IgD-negative memory B cell (primary cell): Measurements from ENCODE around the gene NARS2. TPM values are rescaled to one million over a fixed set of nuclear protein-coding genes. Genes with fewer than 3 reads are reported as not detected.

ENCODE experiments used
- H3K27ac Mint-ChIP-seq, 3 donors: one replicate each; pipeline ENCODE4 v1.8.0; 2020 to 2022; ENCODE audit warnings: mild to moderate bottlenecking in 3 of 3, mixed read lengths in 3 of 3, moderate library complexity in 1 of 3
- H3K27me3 Mint-ChIP-seq: one replicate; pipeline ENCODE4 v1.8.0; 2021; ENCODE audit warnings: mixed read lengths
- H3K36me3 Mint-ChIP-seq: one replicate; pipeline ENCODE4 v1.8.0; 2020; ENCODE audit warnings: mild to moderate bottlenecking, mixed read lengths
- H3K4me1 Mint-ChIP-seq, 3 donors: one replicate each; pipeline ENCODE4 v1.8.0; 2020 to 2022; ENCODE audit warnings: mixed read lengths in 3 of 3, mild to moderate bottlenecking in 1 of 3
- H3K4me3 Mint-ChIP-seq, 4 donors: one replicate each; pipeline ENCODE4 v1.8.0; 2020 to 2022; ENCODE audit warnings: mild to moderate bottlenecking in 4 of 4, mixed read lengths in 4 of 4, moderate library complexity in 3 of 4
- H3K9me3 Mint-ChIP-seq, 3 donors: one replicate each; pipeline ENCODE4 v1.8.0; 2020 to 2021; ENCODE audit warnings: mixed read lengths in 3 of 3, mild to moderate bottlenecking in 1 of 3
- polyA plus RNA-seq: library from polyadenylated mRNA; unstranded; fragments of 300-500 nt; fragmentation: Illumina TruSeq; gene quantifications from one replicate; pipeline ENCODE4 v1.2.3, GENCODE V29; 2021

NARS2 gene
- polyA plus RNA-seq, 1 donor from 2014 or later, result 13.5 TPM

GRCh38 chr11:78417888-78418583 is 156.6 kb downstream of the NARS2 start:
- H3K36me3 Mint-ChIP-seq, result peaks cover 2% of the 10 kb centered on the region
- H3K4me3 Mint-ChIP-seq, result peak overlapping the region; percentile 85 to 97 (median 90)
- H3K4me1 Mint-ChIP-seq, result peaks cover 43 to 50% (median 46%) of the 10 kb centered on the region in 3 donors
- peak overlapping the region; percentile 89 to 95 (median 94) for H3K27ac Mint-ChIP-seq
- no peaks in the 10 kb centered on the region for H3K9me3 Mint-ChIP-seq
- no peaks in the 10 kb centered on the region for H3K27me3 Mint-ChIP-seq

DNA sequence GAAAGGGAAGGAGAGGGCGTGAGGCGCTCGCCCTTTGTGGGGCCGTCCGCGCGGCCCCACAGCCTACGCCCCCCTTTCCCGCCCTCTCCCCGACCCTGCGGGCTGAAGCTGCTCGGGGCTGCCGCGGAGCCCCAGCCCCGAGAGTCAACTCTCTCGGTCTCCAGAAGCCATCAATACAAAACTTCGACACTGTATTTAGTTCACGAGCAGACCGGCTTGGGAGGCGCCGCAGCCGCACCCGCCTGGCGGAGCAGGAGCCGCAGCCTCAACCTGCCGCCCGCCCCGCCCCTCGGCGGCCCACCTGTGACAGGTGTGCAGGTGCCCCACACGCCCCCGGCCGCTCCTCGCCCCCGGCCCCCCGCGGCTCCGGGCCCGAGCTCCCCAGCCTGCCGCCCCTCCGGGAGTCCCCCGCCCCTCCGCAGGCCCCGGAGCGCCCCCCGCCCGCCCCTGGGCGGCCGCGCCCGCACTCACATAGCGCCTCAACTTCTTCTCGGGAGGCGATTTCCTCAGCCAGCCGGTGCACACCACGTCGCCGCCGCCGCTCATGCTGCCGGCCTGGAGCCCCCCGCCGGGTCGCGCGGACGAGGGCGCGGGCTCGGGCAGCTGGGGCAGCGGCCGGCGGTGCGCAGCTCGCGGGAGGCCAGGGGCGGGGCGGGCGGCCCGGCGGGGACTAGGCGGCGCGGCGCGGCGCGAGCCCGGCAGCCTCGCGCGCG is 157.3 kb downstream of the NARS2 start, which contains the start of gene GAB2:
Gene GAB2, minus strand, starts transcription at position 646 of the 713 bp plus-strand sequence. Its CDS starts 100 bp downstream, at position 546.
- Mint-ChIP-seq H3K9me3 (no peaks in the 10 kb centered on the region), H3K4me1 (peaks cover 48 to 56% (median 52%) of the 10 kb centered on the region in 3 donors), H3K27ac (peak within 1 kb of the TSS; percentile 97 to 99 (median 98)), H3K4me3 (peak within 1 kb of the TSS; percentile 94 to 99 (median 99)), H3K36me3 (no peaks in the 10 kb centered on the region), H3K27me3 (no peaks in the 10 kb centered on the region)

- Mint-ChIP-seq H3K4me3 (peak overlapping the region; percentile 94 to 99 (median 99)), H3K27me3 (no peaks in the 10 kb centered on the region), H3K36me3 (no peaks in the 10 kb centered on the region), H3K9me3 (no peaks in the 10 kb centered on the region), H3K4me1 (peaks cover 50 to 59% (median 52%) of the 10 kb centered on the region in 3 donors), H3K27ac (peak overlapping the region; percentile 97 to 99 (median 98))
Measured at GRCh38 chr11:78416285-78417174, 158.1 kb downstream of the NARS2 start.

- no peaks in the 10 kb centered on the region for H3K27me3 Mint-ChIP-seq
- H3K4me3 Mint-ChIP-seq, result peak overlapping the region; percentile 77 to 99 (median 96)
- no peaks in the 10 kb centered on the region for H3K9me3 Mint-ChIP-seq
- peaks cover 42 to 53% (median 44%) of the 10 kb centered on the region in 3 donors for H3K4me1 Mint-ChIP-seq
- H3K27ac Mint-ChIP-seq, result peak overlapping the region; percentile 95 to 99 (median 98)
- peaks cover 2% of the 10 kb centered on the region for H3K36me3 Mint-ChIP-seq
Measured at GRCh38 chr11:78415338-78415737, 159.3 kb downstream of the NARS2 start.

DNA sequence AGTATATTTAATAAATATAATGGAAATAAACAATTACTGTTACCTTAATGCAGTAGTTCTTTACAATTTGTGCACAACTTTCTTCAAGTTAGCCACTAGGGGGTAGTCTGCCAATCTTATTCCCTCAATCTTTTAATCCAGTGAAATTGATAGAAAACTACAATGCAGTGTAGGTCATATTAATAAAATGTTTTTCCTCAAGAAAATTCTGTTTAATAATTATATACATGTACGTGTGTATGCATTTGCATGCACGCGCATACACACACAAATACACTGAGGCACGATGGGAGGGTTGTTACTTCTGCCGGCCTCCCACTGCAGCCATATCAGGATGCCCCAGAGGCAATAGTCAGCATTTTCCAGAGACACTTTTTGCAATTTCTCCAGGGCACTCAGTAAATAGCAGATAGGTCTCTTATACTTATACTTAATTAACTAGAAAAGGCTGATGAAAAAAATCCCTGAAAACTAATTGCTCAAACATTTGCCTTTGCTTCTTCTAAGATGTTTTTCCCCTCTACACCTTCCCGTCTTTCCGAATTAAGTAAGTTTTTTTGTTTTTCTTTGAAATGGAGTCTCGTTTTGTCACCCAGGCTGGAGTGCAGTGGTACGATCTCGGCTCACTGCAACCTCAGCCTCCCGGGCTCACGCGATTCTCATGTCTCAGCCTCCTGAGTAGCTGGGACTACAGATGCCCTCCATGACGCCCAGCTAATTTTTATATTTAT is 160.2 kb downstream of the NARS2 start:
- Mint-ChIP-seq H3K27me3 (no peaks in the 10 kb centered on the region), H3K27ac (peak overlapping the region in 2 of 3 donors; percentile 8 to 80), H3K36me3 (peaks cover 2% of the 10 kb centered on the region), H3K9me3 (peaks cover 0 to 4% (median 0%) of the 10 kb centered on the region in 3 donors), H3K4me3 (peak overlapping the region in 2 of 4 donors; percentile 50 to 99), H3K4me1 (peaks cover 40 to 50% (median 40%) of the 10 kb centered on the region in 3 donors)

DNA sequence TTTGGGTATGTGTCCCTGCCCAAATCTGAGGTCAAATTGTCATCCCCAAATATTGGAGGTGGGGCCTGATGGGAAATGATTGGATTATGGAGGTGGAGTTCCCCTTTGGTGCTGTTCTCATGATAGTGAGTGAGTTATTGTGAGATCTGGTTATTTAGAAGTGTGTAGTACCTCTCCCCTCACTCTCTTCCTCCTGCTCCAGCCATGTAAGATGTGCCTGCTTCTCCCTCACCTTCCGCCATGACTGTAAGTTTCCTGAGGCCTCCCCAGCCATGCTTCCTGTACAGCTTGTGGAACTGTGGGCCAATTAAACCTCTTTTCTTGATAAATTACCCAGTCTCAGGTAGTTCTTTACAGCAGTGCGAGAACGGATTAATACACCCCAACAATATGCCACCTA is 166.0 kb downstream of the NARS2 start:
- H3K27ac Mint-ChIP-seq, result peak overlapping the region in 1 of 3 donors; percentile 62
- peaks cover 34 to 39% (median 34%) of the 10 kb centered on the region in 3 donors for H3K4me1 Mint-ChIP-seq
- no peaks in the 10 kb centered on the region for H3K27me3 Mint-ChIP-seq
- peak overlapping the region in 2 of 4 donors; percentile 9 to 32 for H3K4me3 Mint-ChIP-seq
- H3K9me3 Mint-ChIP-seq, result peaks cover 0 to 4% (median 3%) of the 10 kb centered on the region in 3 donors
- peaks cover 13% of the 10 kb centered on the region for H3K36me3 Mint-ChIP-seq

DNA sequence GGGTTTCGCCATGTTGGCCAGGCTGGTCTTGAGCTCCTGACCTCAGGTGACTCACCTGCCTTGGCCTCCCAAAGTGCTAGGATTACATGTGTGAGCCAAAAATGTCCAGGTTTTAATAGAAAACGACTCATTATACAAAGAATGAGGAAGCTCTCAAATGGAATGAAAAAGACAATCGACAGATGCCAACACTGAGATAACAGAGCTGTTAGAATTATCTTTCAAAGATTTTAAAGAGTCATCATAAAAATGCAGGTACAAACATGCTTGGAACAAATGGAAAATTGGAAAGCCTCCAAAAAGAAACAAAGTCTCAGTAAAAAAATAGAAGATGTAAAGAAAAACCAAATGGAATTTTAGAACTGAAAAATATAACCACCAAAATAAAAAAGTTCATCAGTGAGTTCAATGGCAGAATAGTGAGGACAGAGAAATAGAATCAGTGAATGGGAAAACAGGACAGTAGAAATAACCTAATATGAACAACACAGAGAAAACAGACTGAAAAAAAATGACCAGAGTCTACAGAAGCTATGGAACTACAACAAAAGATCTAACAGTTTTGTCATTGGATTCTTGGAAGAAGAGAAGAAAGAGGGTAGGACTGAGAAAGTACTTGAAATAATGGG is 168.0 kb downstream of the NARS2 start:
- Mint-ChIP-seq H3K4me1 (peaks cover 21 to 28% (median 25%) of the 10 kb centered on the region in 3 donors), H3K27me3 (no peaks in the 10 kb centered on the region), H3K9me3 (peaks cover 0 to 4% (median 3%) of the 10 kb centered on the region in 3 donors), H3K27ac (peak overlapping the region in 2 of 3 donors; percentile 21 to 80), H3K36me3 (peaks cover 13% of the 10 kb centered on the region), H3K4me3 (peak overlapping the region in 1 of 4 donors; percentile 68)

DNA sequence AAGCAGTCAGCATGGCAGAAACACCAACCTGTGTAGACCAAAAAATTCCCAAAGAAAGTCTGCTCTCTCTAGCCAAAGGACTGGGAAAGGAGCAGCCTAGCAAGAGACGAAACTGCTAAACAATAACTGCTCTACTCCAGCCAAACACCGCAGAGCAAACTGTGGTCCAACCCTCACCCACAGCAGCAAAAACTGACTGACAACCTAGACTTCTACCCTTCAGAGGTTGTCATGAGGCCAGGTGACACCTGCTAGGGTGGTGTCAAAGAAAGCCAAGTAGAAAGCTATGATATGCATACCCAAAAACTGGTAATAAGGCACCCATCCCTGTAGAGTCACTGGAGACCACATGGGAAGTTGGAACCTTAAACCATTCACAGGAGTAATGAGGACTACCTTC is 168.9 kb downstream of the NARS2 start:
- peaks cover 0 to 4% (median 3%) of the 10 kb centered on the region in 3 donors for H3K9me3 Mint-ChIP-seq
- peak overlapping the region in 1 of 4 donors; percentile 29 for H3K4me3 Mint-ChIP-seq
- H3K4me1 Mint-ChIP-seq, result peaks cover 26 to 31% (median 27%) of the 10 kb centered on the region in 3 donors
- H3K36me3 Mint-ChIP-seq, result peaks cover 11% of the 10 kb centered on the region
- H3K27ac Mint-ChIP-seq, result peak overlapping the region in 1 of 3 donors; percentile 26
- no peaks in the 10 kb centered on the region for H3K27me3 Mint-ChIP-seq

DNA sequence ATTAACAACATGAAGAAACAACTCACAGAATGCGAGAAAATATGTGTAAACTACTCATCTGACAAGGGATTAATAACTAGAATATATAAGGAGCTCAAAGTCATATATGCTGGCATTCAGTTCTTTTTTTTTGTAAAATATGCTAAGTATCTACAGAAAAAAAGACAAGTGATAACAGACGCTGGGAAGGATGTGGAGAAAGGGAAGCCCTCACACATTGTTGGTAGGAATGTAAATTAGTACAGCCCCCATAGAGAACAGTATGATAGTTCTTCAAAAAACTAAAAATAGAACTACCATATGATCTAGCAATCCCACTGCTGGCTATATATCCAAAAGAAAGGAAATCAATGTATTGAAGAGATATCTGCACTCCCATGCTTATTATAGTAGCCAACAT is 170.9 kb downstream of the NARS2 start:
- Mint-ChIP-seq H3K9me3 (peaks cover 0 to 2% (median 0%) of the 10 kb centered on the region in 3 donors), H3K4me3 (no peak overlapping the region), H3K4me1 (peaks cover 27 to 31% (median 31%) of the 10 kb centered on the region in 3 donors), H3K36me3 (peaks cover 8% of the 10 kb centered on the region), H3K27me3 (no peaks in the 10 kb centered on the region), H3K27ac (peak overlapping the region in 1 of 3 donors; percentile 14)

- Mint-ChIP-seq H3K36me3 (peaks cover 6% of the 10 kb centered on the region), H3K4me3 (no peak overlapping the region), H3K27me3 (no peaks in the 10 kb centered on the region), H3K27ac (no peak overlapping the region), H3K9me3 (no peaks in the 10 kb centered on the region), H3K4me1 (peaks cover 25 to 31% (median 29%) of the 10 kb centered on the region in 3 donors)
Measured at GRCh38 chr11:78402847-78403246, 171.8 kb downstream of the NARS2 start.

DNA sequence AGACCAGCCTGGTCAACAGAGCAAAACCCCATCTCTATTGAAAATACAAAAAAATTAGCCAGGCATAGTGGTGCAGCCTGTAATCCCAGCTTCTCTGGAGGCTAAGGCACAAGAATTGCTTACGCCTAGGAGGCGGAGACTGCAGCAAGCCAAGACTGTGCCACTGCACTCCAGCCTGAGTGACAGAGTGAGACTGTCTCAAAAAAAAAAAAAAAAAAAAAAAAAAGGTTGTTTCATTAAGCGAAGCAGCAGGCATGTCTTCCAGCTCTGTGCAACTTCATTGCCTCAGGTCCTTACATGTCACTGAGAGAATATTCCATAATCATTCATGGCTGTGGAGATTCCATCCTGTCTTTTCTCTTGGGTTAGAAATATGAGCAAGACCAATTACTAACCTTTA is 174.0 kb downstream of the NARS2 start:
- H3K27ac Mint-ChIP-seq, result no peak overlapping the region
- peaks cover 17 to 26% (median 25%) of the 10 kb centered on the region in 3 donors for H3K4me1 Mint-ChIP-seq
- H3K27me3 Mint-ChIP-seq, result peaks cover 2% of the 10 kb centered on the region
- H3K9me3 Mint-ChIP-seq, result no peaks in the 10 kb centered on the region
- H3K4me3 Mint-ChIP-seq, result no peak overlapping the region
- H3K36me3 Mint-ChIP-seq, result peaks cover 3% of the 10 kb centered on the region

DNA sequence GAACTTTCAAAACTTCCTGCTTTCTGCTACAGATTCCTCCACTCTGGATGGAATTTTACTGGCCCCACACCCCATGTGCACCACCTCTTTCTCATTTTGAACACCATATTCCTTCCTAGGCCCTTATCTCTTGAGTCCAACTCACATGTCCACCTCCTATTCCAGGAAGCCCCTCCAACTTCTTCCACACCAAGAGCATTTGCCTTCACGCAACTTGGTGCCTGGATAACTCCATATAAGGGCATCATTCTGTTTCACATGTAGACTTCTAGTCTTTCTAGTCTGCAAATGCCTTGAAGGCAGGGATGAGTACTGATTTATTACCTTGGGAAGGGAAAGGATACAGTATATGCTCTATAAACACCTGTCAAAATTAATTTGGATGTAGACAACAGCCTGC is 174.5 kb downstream of the NARS2 start:
- Mint-ChIP-seq H3K27ac (no peak overlapping the region), H3K4me1 (peaks cover 17 to 26% (median 25%) of the 10 kb centered on the region in 3 donors), H3K4me3 (no peak overlapping the region), H3K27me3 (peaks cover 2% of the 10 kb centered on the region), H3K9me3 (no peaks in the 10 kb centered on the region), H3K36me3 (peaks cover 3% of the 10 kb centered on the region)

- no peak overlapping the region for H3K4me3 Mint-ChIP-seq
- H3K27ac Mint-ChIP-seq, result no peak overlapping the region
- H3K27me3 Mint-ChIP-seq, result peaks cover 2% of the 10 kb centered on the region
- H3K9me3 Mint-ChIP-seq, result no peaks in the 10 kb centered on the region
- H3K36me3 Mint-ChIP-seq, result no peaks in the 10 kb centered on the region
- peaks cover 17 to 26% (median 22%) of the 10 kb centered on the region in 3 donors for H3K4me1 Mint-ChIP-seq
Measured at GRCh38 chr11:78399136-78399535, 175.5 kb downstream of the NARS2 start.
